ENCODE measurements around the gene PDGFRB. TPM values are rescaled to one million over a fixed set of nuclear protein-coding genes. Genes with fewer than 3 reads are reported as not detected.

The PDGFRB gene
- total and polyA plus RNA-seq, 10 of the 15 experiments (the other 5 are each of a cell fraction or from before 2014, with no cell fraction given) = 0.02 to 3.0 (median 1.0) TPM

- WGBS (ENCODE audit: insufficient coverage, insufficient replicate concordance, low lambda C conversion rate, missing lambda C conversion rate) = 47% methylated on average over 10 of the region's 10 CpGs
- Histone ChIP-seq H3K4me2 (ENCODE audit: control insufficient read depth, insufficient read depth) (no peak overlapping the region), H2AFZ (ENCODE audit: control insufficient read depth, low read depth, low read length) (no peak overlapping the region), H3K9me3 (replicated peaks; ENCODE audit: control insufficient read depth, insufficient read depth, low read length) (no peaks in the 10 kb centered on the region), H3K27ac (ENCODE audit: control insufficient read depth, insufficient read depth) (no peak overlapping the region), H3K79me2 (ENCODE audit: control insufficient read depth, insufficient read depth, low read length) (no peaks in the 10 kb centered on the region), H3K27me3 (replicated peaks in 1 of 2; ENCODE audit: control insufficient read depth in 2 of 2, insufficient read depth in 2 of 2, low read length in 1 of 2) (peaks cover 4 to 5% of the 10 kb centered on the region in 2 experiments), H3K9ac (ENCODE audit: control insufficient read depth, insufficient read depth, low read length) (no peak overlapping the region), H4K20me1 (ENCODE audit: control insufficient read depth, insufficient read depth) (no peaks in the 10 kb centered on the region), H3K36me3 (ENCODE audit: control insufficient read depth in 2 of 2, insufficient read depth in 2 of 2, low read length in 1 of 2) (no peaks in the 10 kb centered on the region), H3K4me3 (no peak overlapping the region), H3K4me1 (ENCODE audit: control insufficient read depth, insufficient read depth, low read length) (no peaks in the 10 kb centered on the region)
- ChIA-PET POLR2A (interaction anchor here (0.6 kb wide), 1 partner anchor 390 kb away, joined by 3 read pairs; no protein-coding TSS in a partner anchor), CTCF (no interaction called here), RAD21 (ENCODE audit: unreplicated experiment) (no interaction called here), SMC1A (ENCODE audit: uncharacterized antibody, unreplicated experiment) (no interaction called here)
- TF ChIP-seq ZSCAN29 (IDR thresholded peaks at IDR 0.05) = no peak
- no peak for TF ChIP-seq NBN (IDR thresholded peaks at IDR 0.05)
- TF ChIP-seq PAX8 (IDR thresholded peaks at IDR 0.05) = no peak
- TF ChIP-seq POLR2AphosphoS5 (IDR thresholded peaks at IDR 0.05; ENCODE audit: low read length) = no peak
- no peak for TF ChIP-seq ZNF384 (IDR thresholded peaks at IDR 0.05; ENCODE audit: borderline replicate concordance, low read depth, low read length)
- TF ChIP-seq NFYB (IDR thresholded peaks at IDR 0.05; ENCODE audit: insufficient read depth, low read depth, low read length) = no peak
- TF ChIP-seq TARDBP (IDR thresholded peaks at IDR 0.05; ENCODE audit: borderline replicate concordance) = no peak
- no peak for TF ChIP-seq CBFB (IDR thresholded peaks at IDR 0.05; ENCODE audit: low read depth)
- TF ChIP-seq PAX5 (IDR thresholded peaks at IDR 0.05; ENCODE audit: borderline replicate concordance, low read depth, low read length) = no peak
- TF ChIP-seq, protein P1, sequence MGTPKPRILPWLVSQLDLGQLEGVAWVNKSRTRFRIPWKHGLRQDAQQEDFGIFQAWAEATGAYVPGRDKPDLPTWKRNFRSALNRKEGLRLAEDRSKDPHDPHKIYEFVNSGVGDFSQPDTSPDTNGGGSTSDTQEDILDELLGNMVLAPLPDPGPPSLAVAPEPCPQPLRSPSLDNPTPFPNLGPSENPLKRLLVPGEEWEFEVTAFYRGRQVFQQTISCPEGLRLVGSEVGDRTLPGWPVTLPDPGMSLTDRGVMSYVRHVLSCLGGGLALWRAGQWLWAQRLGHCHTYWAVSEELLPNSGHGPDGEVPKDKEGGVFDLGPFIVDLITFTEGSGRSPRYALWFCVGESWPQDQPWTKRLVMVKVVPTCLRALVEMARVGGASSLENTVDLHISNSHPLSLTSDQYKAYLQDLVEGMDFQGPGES (IDR thresholded peaks at IDR 0.05) = no peak
- TF ChIP-seq, protein P2, sequence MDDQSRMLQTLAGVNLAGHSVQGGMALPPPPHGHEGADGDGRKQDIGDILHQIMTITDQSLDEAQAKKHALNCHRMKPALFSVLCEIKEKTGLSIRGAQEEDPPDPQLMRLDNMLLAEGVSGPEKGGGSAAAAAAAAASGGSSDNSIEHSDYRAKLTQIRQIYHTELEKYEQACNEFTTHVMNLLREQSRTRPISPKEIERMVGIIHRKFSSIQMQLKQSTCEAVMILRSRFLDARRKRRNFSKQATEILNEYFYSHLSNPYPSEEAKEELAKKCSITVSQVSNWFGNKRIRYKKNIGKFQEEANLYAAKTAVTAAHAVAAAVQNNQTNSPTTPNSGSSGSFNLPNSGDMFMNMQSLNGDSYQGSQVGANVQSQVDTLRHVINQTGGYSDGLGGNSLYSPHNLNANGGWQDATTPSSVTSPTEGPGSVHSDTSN (IDR thresholded peaks at IDR 0.05; ENCODE audit: insufficient replicate concordance, low read depth, low read length) = no peak
- TF ChIP-seq, protein P3, sequence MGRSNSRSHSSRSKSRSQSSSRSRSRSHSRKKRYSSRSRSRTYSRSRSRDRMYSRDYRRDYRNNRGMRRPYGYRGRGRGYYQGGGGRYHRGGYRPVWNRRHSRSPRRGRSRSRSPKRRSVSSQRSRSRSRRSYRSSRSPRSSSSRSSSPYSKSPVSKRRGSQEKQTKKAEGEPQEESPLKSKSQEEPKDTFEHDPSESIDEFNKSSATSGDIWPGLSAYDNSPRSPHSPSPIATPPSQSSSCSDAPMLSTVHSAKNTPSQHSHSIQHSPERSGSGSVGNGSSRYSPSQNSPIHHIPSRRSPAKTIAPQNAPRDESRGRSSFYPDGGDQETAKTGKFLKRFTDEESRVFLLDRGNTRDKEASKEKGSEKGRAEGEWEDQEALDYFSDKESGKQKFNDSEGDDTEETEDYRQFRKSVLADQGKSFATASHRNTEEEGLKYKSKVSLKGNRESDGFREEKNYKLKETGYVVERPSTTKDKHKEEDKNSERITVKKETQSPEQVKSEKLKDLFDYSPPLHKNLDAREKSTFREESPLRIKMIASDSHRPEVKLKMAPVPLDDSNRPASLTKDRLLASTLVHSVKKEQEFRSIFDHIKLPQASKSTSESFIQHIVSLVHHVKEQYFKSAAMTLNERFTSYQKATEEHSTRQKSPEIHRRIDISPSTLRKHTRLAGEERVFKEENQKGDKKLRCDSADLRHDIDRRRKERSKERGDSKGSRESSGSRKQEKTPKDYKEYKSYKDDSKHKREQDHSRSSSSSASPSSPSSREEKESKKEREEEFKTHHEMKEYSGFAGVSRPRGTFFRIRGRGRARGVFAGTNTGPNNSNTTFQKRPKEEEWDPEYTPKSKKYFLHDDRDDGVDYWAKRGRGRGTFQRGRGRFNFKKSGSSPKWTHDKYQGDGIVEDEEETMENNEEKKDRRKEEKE (IDR thresholded peaks at IDR 0.05) = no peak
- TF ChIP-seq STAT3 (IDR thresholded peaks at IDR 0.05; ENCODE audit: low read depth, low read length) = no peak
- no peak for TF ChIP-seq SUPT20H (IDR thresholded peaks at IDR 0.05; ENCODE audit: borderline replicate concordance, control insufficient read depth, low read depth, low read length)
- TF ChIP-seq E2F8 (IDR thresholded peaks at IDR 0.05; ENCODE audit: low read depth, partially characterized antibody) = no peak
- no peak for TF ChIP-seq CBX5 (IDR thresholded peaks at IDR 0.05; ENCODE audit: low read depth)
- TF ChIP-seq RCOR1 (conservative IDR thresholded peaks at IDR 0.05; ENCODE audit: low read depth, low read length) = no peak
- no peak for TF ChIP-seq MTA2 (IDR thresholded peaks at IDR 0.05; ENCODE audit: low read depth)
- in situ Hi-C loops (cut with MboI) = no loop called here
- ATAC-seq (no peak), FAIRE-seq (no peak), DNase-seq (ENCODE audit: low read depth, low spot score) (no peak)
- BruUV-seq (replicated peaks) = no TSS peak
- intact Hi-C loops (cut with micrococcal nuclease; ENCODE audit: unreplicated experiment) = no loop called here
These were observed 46.9 kb upstream of the PDGFRB start for GRCh38 chr5:150202501-150202900.
